B cell (primary cell): Measurements from ENCODE around the gene NBAS. TPM values are rescaled to one million over a fixed set of nuclear protein-coding genes. Genes with fewer than 3 reads are reported as not detected.

Source experiments
- ATAC-seq: fragments of 200-7000 bp; cut with Tn5 transposase; one replicate; pipeline ENCODE4 v1.10.0; 2021; ENCODE audit warnings: low read depth, mild to moderate bottlenecking, moderate number of reproducible peaks, moderate library complexity
- CTCF ChIA-PET: fragments of 350-600 bp; sonication (Branson Sonifier 250); formaldehyde crosslinking; loops from one replicate; lab custom pipeline; 2021; ENCODE audit warnings: antibody characterized with exemption, inconsistent platforms; lab: Charles Lee
- POLR2A ChIA-PET: fragments of 350-600 bp; sonication (Branson Sonifier 250); formaldehyde crosslinking; loops from one replicate; lab custom pipeline; 2021; ENCODE audit warnings: antibody characterized with exemption; lab: Charles Lee
- DNase-seq: peaks from one replicate; pipeline ENCODE4 v3.0.0; 2013
- H2AFZ ChIP-seq: 2 replicates; pipeline ENCODE4 v1.6.1; 2012; ENCODE audit warnings: mild to moderate bottlenecking, low read depth, low read length; ENCODE audit not compliant: insufficient read depth, poor library complexity, severe bottlenecking
- H3K27ac ChIP-seq, 2 donors: 1 replicate in 1 of 2; 2 replicates in 1 of 2; pipeline ENCODE4 v1.5.1; 2012 to 2013; ENCODE audit warnings: low read length in 2 of 2, mild to moderate bottlenecking in 2 of 2, moderate library complexity in 1 of 2
- H3K27me3 ChIP-seq, 4 experiments: fragments of 200-600 bp in 1 of 4; sonication (generic) in 1 of 4; replicated peaks in 1 of 4; 1 replicate in 2 of 4; 2 replicates in 2 of 4; pipeline versions ENCODE4 v1.6.1 to v1.7.0; 2013 to 2016; ENCODE audit warnings: low read length in 3 of 4, mild to moderate bottlenecking in 2 of 4, mixed read lengths in 1 of 4, moderate library complexity in 1 of 4; ENCODE audit not compliant: insufficient read depth in 4 of 4, control insufficient read depth in 3 of 4; ENCODE audit errors: control extremely low read depth in 1 of 4
- H3K36me3 ChIP-seq, 2 experiments: replicated peaks in 1 of 2; 1 replicate in 1 of 2; 2 replicates in 1 of 2; pipeline versions ENCODE4 v1.6.1 to v1.7.1; 2013; ENCODE audit warnings: low read length in 1 of 2; ENCODE audit not compliant: insufficient read depth in 2 of 2, control insufficient read depth in 1 of 2; ENCODE audit errors: control extremely low read depth in 1 of 2, extremely low read depth in 1 of 2
- H3K4me1 ChIP-seq, 2 donors: fragments of 200-600 bp in 1 of 2; sonication (generic) in 1 of 2; 1 replicate in 1 of 2; 2 replicates in 1 of 2; pipeline versions ENCODE4 v1.5.1 to v1.6.1; 2013 to 2017; ENCODE audit warnings: low read length in 2 of 2; ENCODE audit not compliant: control insufficient read depth in 2 of 2, insufficient read depth in 2 of 2
- H3K4me2 ChIP-seq: replicated peaks from 2 replicates; pipeline ENCODE3; 2012; ENCODE audit warnings: mild to moderate bottlenecking, low read depth, low read length; ENCODE audit not compliant: poor library complexity, severe bottlenecking
- H3K4me3 ChIP-seq, 5 experiments: fragments of 200-600 bp in 1 of 5; sonication (generic) in 1 of 5; 1 replicate in 3 of 5; 2 replicates in 2 of 5; pipeline versions ENCODE4 v1.5.1 to v1.7.0; 2011 to 2016; ENCODE audit warnings: low read length in 4 of 5, mild to moderate bottlenecking in 4 of 5, low read depth in 2 of 5, control low read depth in 1 of 5, moderate library complexity in 1 of 5; ENCODE audit not compliant: insufficient read depth in 1 of 5; ENCODE audit errors: control extremely low read depth in 1 of 5, extremely low read depth in 1 of 5
- H3K79me2 ChIP-seq: fragments of 200-600 bp; sonication (generic); one replicate; pipeline ENCODE4 v1.6.0; 2016; ENCODE audit warnings: low read length; ENCODE audit not compliant: control insufficient read depth, insufficient read depth
- H3K9ac ChIP-seq: fragments of 200-600 bp; sonication (generic); 2 replicates; pipeline ENCODE4 v1.6.1; 2017; ENCODE audit warnings: mild to moderate bottlenecking, low read length, moderate library complexity
- H3K9me3 ChIP-seq, 3 donors: one replicate each; pipeline versions ENCODE4 v1.6.1 to v1.7.1; 2013; ENCODE audit warnings: low read length in 2 of 3; ENCODE audit not compliant: control insufficient read depth in 2 of 3, insufficient read depth in 1 of 3; ENCODE audit errors: control extremely low read depth in 1 of 3
- H4K20me1 ChIP-seq: 2 replicates; pipeline ENCODE4 v1.6.0; 2012; ENCODE audit warnings: mild to moderate bottlenecking, low read length; ENCODE audit not compliant: insufficient read depth, control insufficient read depth, poor library complexity, severe bottlenecking
- H3K27ac Mint-ChIP-seq: one replicate; pipeline ENCODE4 v1.8.0; 2021; ENCODE audit warnings: mixed read lengths
- H3K27me3 Mint-ChIP-seq: one replicate; pipeline ENCODE4 v1.8.0; 2021; ENCODE audit warnings: mixed read lengths
- H3K4me1 Mint-ChIP-seq: one replicate; pipeline ENCODE4 v1.8.0; 2021; ENCODE audit warnings: mixed read lengths
- H3K4me3 Mint-ChIP-seq: one replicate; pipeline ENCODE4 v1.8.0; 2021; ENCODE audit warnings: mixed read lengths
- H3K9me3 Mint-ChIP-seq: one replicate; pipeline ENCODE4 v1.8.0; 2022; ENCODE audit warnings: mixed read lengths; ENCODE audit not compliant: insufficient read depth
- EZH2 ChIP-seq: IDR thresholded peaks from 2 replicates; pipeline ENCODE4 v1.6.1; 2012; ENCODE audit warnings: borderline replicate concordance, low read depth, mild to moderate bottlenecking, moderate library complexity, low read length; ENCODE audit not compliant: insufficient read depth, poor library complexity, severe bottlenecking
- WGBS: methylation state at CpG from one replicate; pipeline ENCODE4 v1.1.5; 2013; ENCODE audit warnings: missing lambda C conversion rate; ENCODE audit not compliant: insufficient coverage; 5-methylcytosine and 5-hydroxymethylcytosine counted together
- intact Hi-C: fragments of 100-400 bp; cut with micrococcal nuclease; formaldehyde crosslinking; loops from one replicate; pipeline ENCODE4 v1.10.0; 2022
- polyA plus RNA-seq: library from polyadenylated mRNA; depleted of rRNA; stranded (reverse); fragments of >200 nt; gene quantifications from 2 replicates; pipeline ENCODE4 v1.2.3, GENCODE V29; 2012
- total RNA-seq, 2 donors: library from RNA; stranded (reverse); fragments of 120-200 nt in 1 of 2; gene quantifications; 1 replicate in 1 of 2; 2 replicates in 1 of 2; pipeline versions ENCODE4 v1.2.3 to v1.2.4, GENCODE V29; 2013 to 2022
- TF ChIP-seq, protein P1 (sequence below): fragments of 200-600 bp; IDR thresholded peaks from one replicate; pipeline ENCODE4 v1.8.0; 2022; ENCODE audit warnings: antibody characterized with exemption, mild to moderate bottlenecking

NBAS gene
- total and polyA plus RNA-seq, 2 donors (not counting 1 experiment from before 2014, with no cell fraction given): 10.6 to 37.3 TPM

DNA sequence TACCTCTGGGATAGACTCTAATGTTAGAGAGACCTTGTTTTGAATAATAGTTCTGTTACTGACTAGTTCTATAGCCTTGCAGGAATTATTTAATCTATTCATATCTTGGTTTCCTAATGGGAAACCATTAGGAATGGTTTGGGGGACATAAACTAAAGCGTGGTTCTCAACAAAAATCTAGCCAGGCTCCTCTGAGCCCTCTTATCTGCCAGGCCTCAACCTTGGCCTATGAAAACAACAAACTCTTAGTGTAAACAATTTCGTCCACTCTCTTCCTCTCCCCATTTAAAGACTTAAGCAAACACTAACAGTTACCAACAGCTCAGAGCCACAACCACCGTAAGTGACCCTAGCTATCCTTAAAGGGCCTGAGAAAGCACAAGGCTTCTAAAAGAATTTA lies 10.6 kb upstream of the NBAS start:
- no peak overlapping the region for H3K4me2 ChIP-seq
- ChIA-PET CTCF (no interaction called here), POLR2A (no interaction called here)
- Mint-ChIP-seq H3K27ac (no peak overlapping the region), H3K27me3 (peaks cover 3% of the 10 kb centered on the region), H3K9me3 (no peaks in the 10 kb centered on the region), H3K4me1 (peaks cover 3% of the 10 kb centered on the region), H3K4me3 (no peak overlapping the region)
- no peak overlapping the region for H3K4me3 ChIP-seq
- intact Hi-C loops: no loop called here
- no peaks in the 10 kb centered on the region for H3K4me1 ChIP-seq
- ATAC-seq (no peak), DNase-seq (no peak)
- H3K9me3 ChIP-seq: no peaks in the 10 kb centered on the region
- TF ChIP-seq EZH2: no peak
- TF ChIP-seq, protein P1, sequence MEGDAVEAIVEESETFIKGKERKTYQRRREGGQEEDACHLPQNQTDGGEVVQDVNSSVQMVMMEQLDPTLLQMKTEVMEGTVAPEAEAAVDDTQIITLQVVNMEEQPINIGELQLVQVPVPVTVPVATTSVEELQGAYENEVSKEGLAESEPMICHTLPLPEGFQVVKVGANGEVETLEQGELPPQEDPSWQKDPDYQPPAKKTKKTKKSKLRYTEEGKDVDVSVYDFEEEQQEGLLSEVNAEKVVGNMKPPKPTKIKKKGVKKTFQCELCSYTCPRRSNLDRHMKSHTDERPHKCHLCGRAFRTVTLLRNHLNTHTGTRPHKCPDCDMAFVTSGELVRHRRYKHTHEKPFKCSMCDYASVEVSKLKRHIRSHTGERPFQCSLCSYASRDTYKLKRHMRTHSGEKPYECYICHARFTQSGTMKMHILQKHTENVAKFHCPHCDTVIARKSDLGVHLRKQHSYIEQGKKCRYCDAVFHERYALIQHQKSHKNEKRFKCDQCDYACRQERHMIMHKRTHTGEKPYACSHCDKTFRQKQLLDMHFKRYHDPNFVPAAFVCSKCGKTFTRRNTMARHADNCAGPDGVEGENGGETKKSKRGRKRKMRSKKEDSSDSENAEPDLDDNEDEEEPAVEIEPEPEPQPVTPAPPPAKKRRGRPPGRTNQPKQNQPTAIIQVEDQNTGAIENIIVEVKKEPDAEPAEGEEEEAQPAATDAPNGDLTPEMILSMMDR: no peak
- no peaks in the 10 kb centered on the region for H3K79me2 ChIP-seq
- no peaks in the 10 kb centered on the region for H4K20me1 ChIP-seq
- H3K27ac ChIP-seq: no peak overlapping the region
- no peaks in the 10 kb centered on the region for H3K36me3 ChIP-seq
- H2AFZ ChIP-seq: no peak overlapping the region
- no peaks in the 10 kb centered on the region for H3K27me3 ChIP-seq
- no peak overlapping the region for H3K9ac ChIP-seq
- 96% methylated on average over 3 of the region's 3 CpGs for WGBS

- CTCF ChIA-PET: interaction anchor here (0.8 kb wide), 1 partner anchor 24 kb away, joined by 3 read pairs; no protein-coding TSS in a partner anchor
- no peak overlapping the region for H3K27ac ChIP-seq
- Mint-ChIP-seq H3K9me3 (no peaks in the 10 kb centered on the region), H3K4me3 (no peak overlapping the region), H3K27me3 (peaks cover 9% of the 10 kb centered on the region), H3K4me1 (no peaks in the 10 kb centered on the region), H3K27ac (no peak overlapping the region)
- no peaks in the 10 kb centered on the region for H3K9me3 ChIP-seq
- H3K27me3 ChIP-seq: no peaks in the 10 kb centered on the region
- no peaks in the 10 kb centered on the region for H3K79me2 ChIP-seq
- TF ChIP-seq, protein P1: no peak
- TF ChIP-seq EZH2: no peak
- no peak for DNase-seq
- intact Hi-C loops: no loop called here
- no peak for ATAC-seq
- H3K4me2 ChIP-seq: no peak overlapping the region
- H2AFZ ChIP-seq: no peak overlapping the region
- H3K36me3 ChIP-seq: no peaks in the 10 kb centered on the region
- WGBS: 78% methylated on average over 2 of the region's 5 CpGs
- no peak overlapping the region for H3K4me3 ChIP-seq
- H3K4me1 ChIP-seq: no peaks in the 10 kb centered on the region
- POLR2A ChIA-PET: no interaction called here
- no peaks in the 10 kb centered on the region for H4K20me1 ChIP-seq
- H3K9ac ChIP-seq: no peak overlapping the region
Observed at GRCh38 chr2:15570104-15570503, 9.0 kb upstream of the NBAS start.
